WTC11 (cell line): Measurements from ENCODE around the gene ZNF574. TPM values are rescaled to one million over a fixed set of nuclear protein-coding genes. Genes with fewer than 3 reads are reported as not detected.

ENCODE experiments used
- ATAC-seq: fragments of 200-7000 bp; cut with Tn5 transposase; 2 replicates; pipeline ENCODE4 v1.10.0; 2021; ENCODE audit warnings: mild to moderate bottlenecking, moderate library complexity
- CTCF ChIA-PET: fragments of 300-600 bp; sonication (Branson Sonifier 250); formaldehyde crosslinking; loops from one replicate; lab custom pipeline; 2021; ENCODE audit warnings: antibody characterized with exemption; lab: Charles Lee
- POLR2A ChIA-PET: fragments of 350-600 bp; sonication (Branson Sonifier 250); formaldehyde crosslinking; loops from one replicate; lab custom pipeline; 2021; ENCODE audit warnings: antibody characterized with exemption; lab: Charles Lee
- DNase-seq: peaks from one replicate; pipeline ENCODE4 v3.0.0; 2021; ENCODE audit warnings: low spot score
- H3K27ac Mint-ChIP-seq: 2 replicates; pipeline ENCODE4 v1.8.0; 2021; ENCODE audit warnings: mixed read lengths
- H3K27me3 Mint-ChIP-seq: 2 replicates; pipeline ENCODE4 v1.8.0; 2021; ENCODE audit warnings: low read depth, mild to moderate bottlenecking, moderate library complexity, mixed read lengths
- H3K36me3 Mint-ChIP-seq: 2 replicates; pipeline ENCODE4 v1.8.0; 2021; ENCODE audit warnings: mixed read lengths
- H3K4me1 Mint-ChIP-seq: 2 replicates; pipeline ENCODE4 v1.8.0; 2022; ENCODE audit warnings: mixed read lengths
- H3K4me3 Mint-ChIP-seq: 2 replicates; pipeline ENCODE4 v1.8.0; 2021; ENCODE audit warnings: mild to moderate bottlenecking, moderate library complexity, mixed read lengths
- H3K9me3 Mint-ChIP-seq: 2 replicates; pipeline ENCODE4 v1.8.0; 2021; ENCODE audit warnings: mixed read lengths
- ARID4B ChIP-seq: sonication (generic); formaldehyde crosslinking; IDR thresholded peaks from 2 replicates; pipeline ENCODE4 v1.8.0; 2023; ENCODE audit warnings: missing genetic modification reagents, mild to moderate bottlenecking, borderline replicate concordance
- ATF1 ChIP-seq: sonication (generic); formaldehyde crosslinking; IDR thresholded peaks from 2 replicates; pipeline ENCODE4 v1.8.1; 2023; ENCODE audit warnings: mild to moderate bottlenecking, moderate library complexity, missing genetic modification reagents
- ATF6 ChIP-seq: sonication (generic); formaldehyde crosslinking; IDR thresholded peaks from 2 replicates; pipeline ENCODE4 v1.8.1; 2023; ENCODE audit warnings: mild to moderate bottlenecking, missing genetic modification reagents
- CBFB ChIP-seq: sonication (generic); formaldehyde crosslinking; IDR thresholded peaks from 2 replicates; pipeline ENCODE4 v1.8.1; 2022; ENCODE audit warnings: mild to moderate bottlenecking, low read depth, missing genetic modification reagents
- FOXK1 ChIP-seq: sonication (generic); formaldehyde crosslinking; IDR thresholded peaks from 2 replicates; pipeline ENCODE4 v1.8.0; 2022; ENCODE audit warnings: mild to moderate bottlenecking, moderate library complexity, missing genetic modification reagents
- FOXP1 ChIP-seq: sonication (generic); formaldehyde crosslinking; IDR thresholded peaks from 2 replicates; pipeline ENCODE4 v1.8.0; 2022; ENCODE audit warnings: missing genetic modification reagents, mild to moderate bottlenecking, moderate library complexity, borderline replicate concordance
- IRF1 ChIP-seq: sonication (generic); formaldehyde crosslinking; IDR thresholded peaks from 2 replicates; pipeline ENCODE4 v1.8.0; 2023; ENCODE audit warnings: missing genetic modification reagents
- KAT7 ChIP-seq: sonication (generic); formaldehyde crosslinking; IDR thresholded peaks from 2 replicates; pipeline ENCODE4 v1.8.1; 2023; ENCODE audit warnings: missing genetic modification reagents, mild to moderate bottlenecking, borderline replicate concordance
- NFYB ChIP-seq: sonication (generic); formaldehyde crosslinking; conservative IDR thresholded peaks from 2 replicates; pipeline ENCODE4 v1.8.0; 2022; ENCODE audit warnings: low read depth, missing genetic modification reagents
- STAT6 ChIP-seq: sonication (generic); formaldehyde crosslinking; conservative IDR thresholded peaks from 2 replicates; pipeline ENCODE4 v1.8.1; 2023; ENCODE audit warnings: mild to moderate bottlenecking, low read depth, missing genetic modification reagents, moderate library complexity
- ZBTB21 ChIP-seq: sonication (generic); formaldehyde crosslinking; IDR thresholded peaks from 2 replicates; pipeline ENCODE4 v1.8.1; 2023; ENCODE audit warnings: mild to moderate bottlenecking, missing genetic modification reagents, borderline replicate concordance
- ZMAT4 ChIP-seq: fragments of 250-450 bp; sonication (Bioruptor Pico); IDR thresholded peaks from 2 replicates; pipeline ENCODE4 v1.9.0; 2021; ENCODE audit warnings: mild to moderate bottlenecking
- ZNF219 ChIP-seq: sonication (generic); formaldehyde crosslinking; IDR thresholded peaks from 2 replicates; pipeline ENCODE4 v1.8.0; 2023; ENCODE audit warnings: missing genetic modification reagents, mild to moderate bottlenecking, borderline replicate concordance
- ZNF396 ChIP-seq: fragments of 250-450 bp; sonication (Bioruptor Pico); IDR thresholded peaks from 2 replicates; pipeline ENCODE4 v1.8.0; 2021; ENCODE audit warnings: mild to moderate bottlenecking, moderate library complexity, borderline replicate concordance
- ZNF416 ChIP-seq: fragments of 250-450 bp; sonication (Bioruptor Pico); IDR thresholded peaks from 2 replicates; pipeline ENCODE4 v1.9.0; 2021; ENCODE audit warnings: mild to moderate bottlenecking, inconsistent platforms
- ZNF512 ChIP-seq: sonication (generic); formaldehyde crosslinking; IDR thresholded peaks from 2 replicates; pipeline ENCODE4 v1.8.1; 2022; ENCODE audit warnings: missing genetic modification reagents, borderline replicate concordance
- ZNF532 ChIP-seq: fragments of 250-450 bp; sonication (Bioruptor Pico); IDR thresholded peaks from 2 replicates; pipeline ENCODE4 v1.9.0; 2021; ENCODE audit warnings: mild to moderate bottlenecking, borderline replicate concordance
- total RNA-seq: library from RNA; stranded (reverse); gene quantifications from 3 replicates; pipeline ENCODE4 v1.2.3, GENCODE V29; 2021

Gene ZNF574
- total RNA-seq, 1 experiment from 2014 or later, result 30.6 TPM

GRCh38 chr19:42111384-42111783 lies 35.4 kb downstream of the ZNF574 start:
- Mint-ChIP-seq H3K36me3 (no peaks in the 10 kb centered on the region), H3K9me3 (no peaks in the 10 kb centered on the region), H3K27me3 (peaks cover 11% of the 10 kb centered on the region), H3K4me3 (no peak overlapping the region), H3K27ac (no peak overlapping the region), H3K4me1 (peaks cover 21% of the 10 kb centered on the region)
- ChIA-PET POLR2A (no interaction called here), CTCF (interaction anchor here (1.2 to 1.6 kb wide), 2 partner anchors 65 to 290 kb away, joined by 3 to 5 read pairs; no protein-coding TSS in a partner anchor)
- DNase-seq, result no peak
- ATAC-seq, result no peak
- TF ChIP-seq ARID4B (CRISPR knock-in tag) (no peak), ZBTB21 (no peak), ZMAT4 (CRISPR knock-in tag) (no peak), ZNF416 (CRISPR knock-in tag) (no peak), NFYB (no peak), FOXP1 (no peak), ZNF512 (CRISPR knock-in tag) (no peak), CBFB (no peak), IRF1 (CRISPR knock-in tag) (no peak), FOXK1 (CRISPR knock-in tag) (no peak), ZNF219 (CRISPR knock-in tag) (no peak), ATF6 (CRISPR knock-in tag) (no peak), KAT7 (CRISPR knock-in tag) (no peak), ATF1 (CRISPR knock-in tag) (no peak), STAT6 (CRISPR knock-in tag) (no peak), ZNF396 (CRISPR knock-in tag) (no peak), ZNF532 (CRISPR knock-in tag) (no peak)
